8988T (cell line): ENCODE data around the gene AP3B1.
A peak's percentile ranks its signal among the peaks of the same experiment; 100 is the strongest.

Experiments used
- DNase-seq: peaks from one replicate; pipeline ENCODE4 v3.0.0; 2011

AP3B1 gene, protein sequence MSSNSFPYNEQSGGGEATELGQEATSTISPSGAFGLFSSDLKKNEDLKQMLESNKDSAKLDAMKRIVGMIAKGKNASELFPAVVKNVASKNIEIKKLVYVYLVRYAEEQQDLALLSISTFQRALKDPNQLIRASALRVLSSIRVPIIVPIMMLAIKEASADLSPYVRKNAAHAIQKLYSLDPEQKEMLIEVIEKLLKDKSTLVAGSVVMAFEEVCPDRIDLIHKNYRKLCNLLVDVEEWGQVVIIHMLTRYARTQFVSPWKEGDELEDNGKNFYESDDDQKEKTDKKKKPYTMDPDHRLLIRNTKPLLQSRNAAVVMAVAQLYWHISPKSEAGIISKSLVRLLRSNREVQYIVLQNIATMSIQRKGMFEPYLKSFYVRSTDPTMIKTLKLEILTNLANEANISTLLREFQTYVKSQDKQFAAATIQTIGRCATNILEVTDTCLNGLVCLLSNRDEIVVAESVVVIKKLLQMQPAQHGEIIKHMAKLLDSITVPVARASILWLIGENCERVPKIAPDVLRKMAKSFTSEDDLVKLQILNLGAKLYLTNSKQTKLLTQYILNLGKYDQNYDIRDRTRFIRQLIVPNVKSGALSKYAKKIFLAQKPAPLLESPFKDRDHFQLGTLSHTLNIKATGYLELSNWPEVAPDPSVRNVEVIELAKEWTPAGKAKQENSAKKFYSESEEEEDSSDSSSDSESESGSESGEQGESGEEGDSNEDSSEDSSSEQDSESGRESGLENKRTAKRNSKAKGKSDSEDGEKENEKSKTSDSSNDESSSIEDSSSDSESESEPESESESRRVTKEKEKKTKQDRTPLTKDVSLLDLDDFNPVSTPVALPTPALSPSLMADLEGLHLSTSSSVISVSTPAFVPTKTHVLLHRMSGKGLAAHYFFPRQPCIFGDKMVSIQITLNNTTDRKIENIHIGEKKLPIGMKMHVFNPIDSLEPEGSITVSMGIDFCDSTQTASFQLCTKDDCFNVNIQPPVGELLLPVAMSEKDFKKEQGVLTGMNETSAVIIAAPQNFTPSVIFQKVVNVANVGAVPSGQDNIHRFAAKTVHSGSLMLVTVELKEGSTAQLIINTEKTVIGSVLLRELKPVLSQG

DNA sequence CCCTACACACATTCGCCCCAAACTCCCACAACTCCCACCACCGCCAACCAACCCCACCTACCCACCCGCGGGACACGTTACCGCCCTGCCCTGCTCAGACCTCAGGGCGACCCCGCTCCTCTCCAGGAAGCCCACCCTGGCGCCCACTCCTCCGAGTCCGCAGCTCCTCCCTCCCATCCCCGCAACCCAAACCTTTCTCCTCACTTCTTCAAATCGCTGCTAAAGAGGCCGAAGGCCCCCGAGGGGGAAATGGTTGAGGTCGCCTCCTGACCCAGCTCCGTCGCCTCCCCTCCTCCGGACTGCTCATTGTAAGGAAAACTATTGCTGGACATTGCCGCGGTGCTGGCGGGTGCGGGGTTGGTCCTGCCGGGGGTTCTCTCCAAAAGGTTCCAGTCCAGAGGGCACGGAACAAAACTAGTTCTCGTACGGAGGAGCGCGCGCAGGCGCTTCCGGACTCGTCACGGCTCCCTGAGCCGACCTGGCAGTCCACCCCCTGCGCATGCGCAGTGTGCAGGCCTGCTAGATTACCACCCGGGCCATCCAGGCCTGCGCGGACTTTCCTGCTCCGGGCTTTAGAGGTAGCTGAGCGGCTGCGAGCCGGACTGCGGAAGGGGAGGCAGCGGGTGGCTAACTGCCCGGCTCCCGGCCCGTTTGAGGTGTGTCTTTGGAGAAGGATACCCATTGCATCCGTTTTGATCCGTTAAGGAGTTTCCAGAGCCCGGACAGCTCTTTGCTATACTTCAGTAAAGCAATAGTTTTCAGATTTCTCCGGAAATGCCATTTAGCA is at the start of gene AP3B1:
AP3B1 (minus strand) TSS at position 451 of the 787 bp plus-strand sequence; CDS start at position 332, 119 bp downstream.
- peak; percentile 82 for DNase-seq

DNA sequence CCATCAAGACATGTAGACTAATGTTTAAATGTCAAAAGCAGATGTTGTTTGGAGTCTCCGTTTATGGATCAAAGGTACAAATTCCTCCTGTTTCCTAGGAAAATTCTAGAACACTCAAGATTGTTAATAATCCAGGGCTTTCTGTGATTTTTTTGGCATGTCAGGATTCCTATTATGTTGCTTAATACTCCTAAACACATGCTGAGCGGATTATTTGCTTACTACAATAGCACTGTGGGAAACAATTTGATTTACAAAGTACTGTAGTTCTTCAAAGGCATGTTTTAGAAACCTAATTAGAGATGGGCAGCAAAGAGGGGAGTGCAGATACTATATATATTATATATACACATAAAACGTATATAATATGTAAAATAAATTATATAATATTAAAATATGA is 46.9 kb upstream of the AP3B1 start:
- DNase-seq: no peak

DNA sequence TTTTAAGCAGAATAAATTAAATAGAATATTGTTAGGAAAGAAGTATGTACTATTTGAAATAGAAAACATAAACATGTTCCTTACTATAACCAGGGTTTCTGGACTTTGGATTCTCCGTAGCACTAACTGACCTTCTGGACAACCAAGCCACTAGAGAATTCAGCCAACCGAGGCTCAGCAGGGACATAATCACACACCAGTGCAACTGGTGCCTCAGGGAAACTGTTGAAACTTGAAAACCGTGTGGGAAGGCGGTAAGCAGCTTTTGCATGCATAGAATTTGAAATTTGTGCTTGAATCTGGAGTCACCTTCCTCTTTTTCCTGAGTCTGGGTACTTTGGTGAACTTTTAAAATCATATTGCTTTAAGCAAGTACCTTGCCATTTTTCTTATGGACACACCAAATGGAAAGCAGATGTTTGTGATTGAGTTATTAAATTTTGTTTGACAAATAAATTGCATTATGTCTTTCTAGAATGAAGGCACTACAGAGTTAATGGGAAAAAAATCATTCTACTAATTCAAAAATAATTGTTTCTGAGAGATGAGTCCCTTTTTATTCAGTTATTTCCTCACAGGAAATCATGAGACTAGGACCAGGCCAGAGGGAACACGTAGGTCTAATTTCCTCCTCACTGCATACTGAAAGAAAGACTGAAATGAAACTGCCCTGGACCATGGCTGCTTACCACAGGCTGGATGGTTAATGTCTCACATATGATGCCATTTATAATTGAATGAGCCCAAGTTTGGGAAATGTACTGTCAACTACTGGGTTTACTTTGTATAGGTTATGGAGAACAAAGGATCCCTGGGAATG is 45.3 kb upstream of the AP3B1 start:
- no peak for DNase-seq

DNA sequence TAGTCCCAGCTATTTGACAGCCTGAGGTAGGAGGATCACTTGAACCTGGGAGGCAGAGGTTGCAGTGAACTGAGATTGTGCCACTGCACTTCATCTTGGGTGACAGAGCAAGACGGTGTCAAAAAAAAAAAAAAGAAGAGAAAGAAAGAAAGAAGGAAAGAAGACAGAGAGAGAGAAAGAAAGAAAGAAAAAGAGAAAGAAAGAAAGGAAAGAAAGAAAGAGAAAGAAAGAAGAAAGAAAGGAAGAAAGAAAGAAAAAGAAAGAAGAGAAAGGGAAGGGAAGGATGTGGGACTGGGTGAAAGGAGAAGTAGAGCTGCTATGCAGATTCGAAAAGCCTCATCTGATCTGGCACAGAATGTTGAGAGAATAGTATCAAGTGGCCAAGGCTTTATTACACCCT is 42.2 kb upstream of the AP3B1 start:
- no peak for DNase-seq

DNA sequence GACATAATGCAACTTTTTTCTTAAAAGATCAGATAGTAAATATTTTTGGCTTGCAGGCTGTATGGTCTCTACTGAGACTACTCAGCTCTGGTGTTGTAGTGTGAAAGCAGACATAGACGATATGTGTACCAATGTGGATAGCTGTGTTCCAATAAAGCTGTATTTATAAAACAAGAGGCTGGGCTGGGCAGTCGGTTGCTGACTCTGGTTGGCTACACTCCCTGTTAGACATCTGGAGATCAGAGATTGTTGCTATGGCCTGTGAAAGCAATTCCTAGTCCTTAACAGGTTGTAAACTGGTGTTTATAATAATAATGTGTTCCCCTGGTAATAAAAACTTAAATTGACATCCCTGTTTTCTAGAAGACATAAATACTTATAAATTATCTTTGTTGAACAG is 41.5 kb upstream of the AP3B1 start:
- no peak for DNase-seq

DNA sequence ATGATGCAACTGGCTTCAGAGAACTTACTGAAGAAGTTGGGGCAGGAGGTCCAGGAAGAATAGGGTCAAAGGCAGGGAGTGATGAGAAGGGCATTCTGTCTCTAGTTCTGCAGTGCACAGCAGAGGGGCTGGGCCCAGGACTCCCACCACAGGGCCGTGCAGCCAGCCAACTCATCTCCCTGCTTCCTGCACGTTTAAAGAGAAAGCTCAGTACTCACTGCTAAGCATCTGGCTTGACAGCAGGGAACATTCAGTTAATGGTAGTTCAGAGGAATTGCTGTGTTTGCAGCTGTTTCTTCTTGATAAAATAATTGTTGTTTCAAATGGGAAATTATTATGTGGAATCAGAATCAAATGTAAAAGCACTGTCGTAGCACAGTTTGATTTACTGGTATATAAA is 40.3 kb upstream of the AP3B1 start:
- DNase-seq: no peak

DNA sequence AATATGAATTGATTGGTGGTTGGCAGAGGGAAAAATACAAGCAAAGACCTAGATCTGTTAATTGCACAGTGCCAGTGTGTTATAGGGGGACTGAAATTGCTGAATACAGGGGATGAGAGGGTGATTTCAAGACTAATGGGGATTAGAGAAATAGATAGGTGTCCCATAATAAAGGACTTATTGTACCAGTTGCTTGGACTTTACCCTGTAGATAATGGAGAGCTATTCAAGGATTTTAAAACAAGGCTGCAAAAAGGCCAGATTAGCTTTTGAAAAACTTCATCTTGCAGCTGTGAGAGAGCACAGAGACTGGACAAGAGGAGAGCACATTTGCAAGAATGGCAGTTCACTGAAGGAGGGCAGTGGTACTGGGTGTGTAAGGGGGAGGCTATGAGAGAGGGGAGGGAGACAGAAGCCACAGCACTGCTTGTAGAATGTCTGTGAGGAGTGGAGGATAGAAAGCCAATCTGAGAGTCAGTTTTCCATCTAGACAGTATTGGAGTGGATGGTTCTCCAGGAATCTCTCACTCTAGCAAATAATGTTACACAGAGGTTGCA is 37.1 kb upstream of the AP3B1 start:
- no peak for DNase-seq

DNA sequence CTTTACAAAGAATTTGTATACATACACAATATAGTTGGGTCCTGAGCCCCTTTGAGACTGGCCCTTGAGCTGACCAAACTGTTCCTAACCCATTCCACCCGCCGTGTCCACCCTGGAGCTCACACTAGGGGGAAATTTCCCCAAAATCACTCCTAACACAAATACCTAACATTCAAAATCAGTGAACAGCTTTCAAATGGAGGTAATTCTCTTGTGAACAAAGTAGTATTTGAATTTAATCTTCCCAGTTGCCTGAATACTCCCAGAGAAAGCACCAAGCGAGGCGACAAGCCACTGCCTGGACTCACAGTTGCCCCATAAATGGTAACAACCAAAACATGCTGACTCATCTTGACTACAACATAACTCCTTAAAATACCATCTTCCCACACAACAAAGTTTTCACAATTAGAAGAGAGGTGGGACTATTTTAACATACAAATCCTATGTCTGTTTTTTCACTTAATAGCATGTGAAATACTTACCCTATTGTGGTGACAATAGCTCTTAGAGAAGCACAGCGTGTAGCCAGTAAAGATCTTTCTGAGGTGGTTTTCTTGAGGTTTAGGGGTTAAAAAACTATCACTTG is 34.2 kb upstream of the AP3B1 start:
- DNase-seq: no peak

DNA sequence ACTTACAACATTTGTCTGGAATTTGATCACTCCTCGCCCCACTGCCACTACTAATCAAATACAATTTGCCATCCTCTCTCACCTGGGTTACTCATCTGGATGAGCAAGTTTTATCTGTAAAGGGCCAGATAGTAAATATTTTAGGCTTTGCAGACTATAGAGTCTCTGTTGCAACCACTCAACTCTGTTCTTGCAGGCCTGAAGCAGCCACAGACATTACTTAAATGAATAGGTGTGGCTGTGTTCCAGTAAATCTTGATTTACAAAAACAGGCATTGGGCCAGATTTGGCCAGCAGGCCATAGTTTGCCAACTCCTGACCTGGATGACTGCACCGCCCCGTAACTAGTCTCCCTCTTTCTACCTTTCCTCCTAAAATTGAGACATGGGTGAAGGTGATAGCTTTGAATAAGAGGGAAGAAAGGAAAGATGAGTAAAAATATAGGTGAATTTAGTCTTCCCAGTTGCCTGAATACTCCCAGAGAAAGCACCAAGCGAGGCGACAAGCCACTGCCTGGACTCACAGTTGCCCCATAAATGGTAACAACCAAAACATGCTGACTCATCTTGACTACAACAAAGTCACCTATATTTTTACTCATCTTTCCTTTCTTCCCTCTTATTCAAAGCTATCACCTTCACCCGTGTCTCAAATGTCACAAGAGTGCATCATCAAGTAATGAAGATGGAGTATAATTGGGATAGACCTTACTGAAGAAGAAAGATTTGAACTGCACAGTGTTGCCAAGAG is 33.4 kb upstream of the AP3B1 start:
- no peak for DNase-seq

DNA sequence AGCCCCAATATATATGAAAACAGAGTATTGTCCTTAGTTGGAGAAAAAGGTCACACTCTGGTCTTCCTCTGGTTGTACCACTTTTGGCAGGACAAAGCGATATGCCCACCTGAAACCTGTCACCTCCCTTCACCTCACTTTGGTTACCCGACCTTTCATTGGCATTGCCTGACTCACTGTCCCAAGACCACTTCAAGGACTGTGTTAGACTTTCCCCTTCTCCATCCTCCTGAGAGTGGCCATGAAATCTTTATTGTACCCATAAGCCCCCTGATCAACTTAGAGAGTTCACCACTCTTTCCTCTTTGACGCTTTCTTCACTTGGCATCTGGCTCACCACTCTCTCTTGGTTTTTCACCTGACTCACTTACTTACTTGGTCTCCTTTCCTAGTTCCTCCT is 32.4 kb upstream of the AP3B1 start:
- no peak for DNase-seq

DNA sequence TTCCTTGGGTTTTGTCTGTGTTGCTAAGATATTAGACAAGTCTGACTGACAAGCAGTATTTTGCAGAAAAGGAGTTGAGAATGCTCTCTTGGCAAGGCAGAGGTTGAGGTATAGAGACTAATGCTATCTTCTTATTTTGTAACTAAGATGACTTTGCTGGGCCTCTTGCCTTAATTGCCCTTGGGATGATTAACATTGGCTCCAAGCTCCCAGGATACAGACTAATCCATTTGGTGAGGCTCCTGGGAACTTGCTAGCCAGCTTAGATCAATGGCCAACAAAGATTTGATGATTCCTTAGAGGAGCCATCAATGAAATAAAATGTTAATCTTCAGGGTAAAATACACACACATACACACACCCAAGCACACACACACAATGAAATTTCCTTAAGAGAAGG is 28.7 kb upstream of the AP3B1 start:
- no peak for DNase-seq

DNA sequence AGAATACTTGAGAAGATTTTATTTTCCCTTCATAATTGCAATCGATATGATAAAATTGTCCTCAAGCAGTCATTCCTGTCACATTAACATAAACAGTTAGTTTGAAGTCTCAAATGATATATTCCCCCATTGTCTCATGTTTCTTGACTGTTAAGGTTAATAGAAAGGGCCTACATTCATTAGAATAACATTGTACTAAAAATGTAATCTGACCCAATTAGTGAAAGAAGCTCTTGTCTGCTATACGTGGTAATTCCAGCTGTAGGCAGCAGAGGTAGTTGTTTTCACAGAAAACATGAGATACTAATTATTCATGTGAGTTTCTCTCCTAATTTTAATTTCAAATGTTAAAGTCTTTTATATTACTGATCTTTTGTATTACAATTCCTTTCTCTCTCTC is 25.9 kb upstream of the AP3B1 start:
- no peak for DNase-seq

DNA sequence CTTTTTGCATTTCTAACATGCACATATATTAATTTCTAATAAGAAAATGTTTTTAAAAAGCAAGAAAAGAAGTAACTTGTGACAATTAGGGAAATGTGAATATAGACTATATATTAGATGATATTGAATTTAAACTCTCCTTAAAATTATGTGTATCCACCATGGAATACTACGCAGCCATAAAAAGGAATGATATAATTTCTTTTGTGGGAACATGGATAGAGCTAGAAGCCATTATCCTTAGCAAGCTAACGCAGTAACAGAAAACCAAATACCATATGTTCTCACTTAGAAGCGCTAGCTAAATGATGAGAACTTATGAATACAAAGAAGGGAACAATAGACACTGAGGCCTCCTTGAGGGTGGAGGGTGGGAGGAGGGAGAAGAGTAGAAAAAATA is 23.8 kb upstream of the AP3B1 start:
- no peak for DNase-seq

DNA sequence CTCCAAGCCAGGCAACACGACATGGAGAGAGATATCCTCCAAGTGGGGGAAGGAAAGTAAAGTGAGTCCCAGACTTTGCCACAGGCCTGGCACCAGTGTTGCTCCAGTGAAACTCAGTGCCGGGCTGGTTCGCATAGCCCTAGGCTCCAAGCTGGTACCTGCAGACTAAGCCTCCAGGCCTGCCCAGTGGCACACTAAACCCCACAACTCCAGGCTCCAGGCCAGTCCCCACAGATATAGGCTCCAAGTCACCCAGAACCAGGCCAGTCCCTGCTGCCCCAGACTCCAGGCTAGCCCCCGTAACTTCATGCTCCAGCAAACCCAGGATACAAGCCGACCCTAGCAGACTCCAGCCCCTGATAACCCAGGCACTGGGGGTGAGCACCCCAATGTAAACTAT is 23.0 kb upstream of the AP3B1 start:
- DNase-seq: no peak

DNA sequence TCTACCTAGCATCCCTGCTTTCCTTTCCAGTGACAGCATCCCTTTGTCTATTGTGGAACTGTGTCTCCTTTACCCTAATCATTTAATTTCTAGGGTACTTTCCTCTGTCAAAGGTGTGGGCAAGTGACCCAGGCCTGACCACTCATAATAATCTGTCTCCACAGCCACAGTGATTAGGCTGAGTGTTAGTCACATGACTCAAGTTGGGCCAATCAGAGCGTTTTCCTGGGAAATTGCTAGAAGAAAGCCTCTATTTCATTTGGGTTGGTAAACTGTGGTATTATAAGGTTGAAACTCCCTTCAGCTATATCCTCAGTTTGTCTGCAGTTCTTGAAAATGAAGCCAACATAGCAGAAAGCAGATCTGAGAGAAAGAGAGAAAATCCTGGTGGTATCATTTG is 14.2 kb upstream of the AP3B1 start:
- DNase-seq: no peak

DNA sequence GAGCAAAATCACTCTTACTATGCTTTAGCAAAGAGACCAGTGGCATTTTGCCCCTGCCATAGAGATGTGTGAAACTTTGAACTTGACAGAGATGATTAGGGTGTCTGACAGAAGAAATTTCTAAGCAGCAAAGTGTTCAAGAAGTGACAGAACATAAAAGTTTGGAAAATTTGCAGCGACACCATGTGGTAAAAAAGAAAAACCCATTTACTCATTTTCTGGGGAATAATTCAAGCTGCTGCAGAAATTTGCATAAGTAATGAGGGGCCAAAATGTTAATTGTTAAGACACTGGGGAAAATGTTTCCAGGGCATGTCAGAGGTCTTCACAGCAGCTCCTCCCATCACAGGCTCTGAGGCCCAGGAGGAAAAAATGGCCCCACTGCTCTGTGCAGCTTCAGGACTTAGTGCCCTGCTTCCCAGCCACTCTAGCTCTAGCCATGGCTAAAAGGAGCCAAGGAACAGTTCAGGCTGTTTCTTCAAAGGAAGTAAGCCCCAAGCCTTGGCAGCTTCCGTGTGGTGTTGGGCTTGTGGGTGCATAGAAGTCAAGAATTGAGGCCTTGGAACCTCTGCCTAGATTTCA is 6.1 kb upstream of the AP3B1 start:
- DNase-seq: no peak

DNA sequence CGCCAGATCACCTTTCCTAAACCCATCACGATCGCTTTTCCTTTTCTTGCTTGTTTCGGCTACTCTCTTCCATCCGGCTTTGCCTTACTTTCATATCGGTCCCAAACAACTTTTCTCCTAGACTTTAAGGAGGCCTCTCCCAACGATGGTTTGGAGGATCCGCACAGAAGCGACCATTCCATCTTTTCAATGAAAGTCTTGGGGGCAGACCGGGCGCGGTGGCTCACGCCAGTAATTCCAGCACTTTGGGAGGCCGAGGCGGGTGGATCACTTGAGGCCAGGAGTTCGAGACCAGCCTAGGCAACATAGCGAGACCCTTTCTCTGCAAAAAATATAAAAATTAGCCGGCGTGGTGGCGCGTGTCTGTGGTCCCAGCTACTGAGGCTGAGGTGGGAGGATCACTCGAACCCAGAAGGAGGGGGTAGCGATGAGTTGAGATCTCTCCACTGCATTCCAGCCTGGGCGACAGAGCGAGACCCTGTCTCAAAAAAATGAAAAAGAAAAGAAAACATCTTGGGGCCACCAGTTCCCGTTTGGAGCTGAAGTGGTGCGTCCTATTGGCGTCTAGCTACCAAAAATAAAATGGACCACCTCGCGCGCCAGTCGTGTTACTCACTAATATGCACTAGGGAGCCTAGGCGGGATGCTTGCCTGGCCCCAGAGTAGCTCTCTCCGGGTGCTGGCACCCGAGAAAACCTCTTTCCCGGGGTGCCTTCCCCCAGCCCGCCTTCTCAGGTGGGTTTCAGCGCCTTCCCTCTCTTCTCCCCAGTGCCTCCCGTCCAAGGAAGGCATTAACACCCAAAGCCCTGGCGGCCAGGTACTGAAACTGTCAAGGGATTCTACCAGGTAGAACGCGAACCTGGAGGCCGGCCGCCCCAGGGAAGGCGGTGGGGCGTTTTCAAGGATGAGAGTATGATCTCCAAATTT is 800 bp upstream of the AP3B1 start:
- no peak for DNase-seq

DNA sequence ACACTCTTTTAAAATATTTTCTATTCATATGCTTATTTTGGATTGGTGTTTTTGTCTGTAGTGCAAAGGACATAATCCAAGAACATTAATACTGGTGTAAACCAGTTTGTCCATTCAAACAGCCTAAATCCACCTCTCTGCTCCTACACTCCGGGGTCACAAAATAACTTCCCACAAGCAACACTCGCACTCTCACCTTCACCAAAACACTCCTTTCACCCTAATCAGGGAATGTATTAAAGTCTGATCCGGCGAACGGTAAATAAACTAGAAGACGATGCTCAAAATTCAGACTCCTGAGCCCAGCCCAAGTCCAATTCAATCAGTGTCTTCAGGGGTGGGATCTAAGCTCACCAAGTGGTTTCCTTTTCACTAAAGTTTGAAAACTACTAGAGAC is 649 bp downstream of the AP3B1 start:
- no peak for DNase-seq

DNA sequence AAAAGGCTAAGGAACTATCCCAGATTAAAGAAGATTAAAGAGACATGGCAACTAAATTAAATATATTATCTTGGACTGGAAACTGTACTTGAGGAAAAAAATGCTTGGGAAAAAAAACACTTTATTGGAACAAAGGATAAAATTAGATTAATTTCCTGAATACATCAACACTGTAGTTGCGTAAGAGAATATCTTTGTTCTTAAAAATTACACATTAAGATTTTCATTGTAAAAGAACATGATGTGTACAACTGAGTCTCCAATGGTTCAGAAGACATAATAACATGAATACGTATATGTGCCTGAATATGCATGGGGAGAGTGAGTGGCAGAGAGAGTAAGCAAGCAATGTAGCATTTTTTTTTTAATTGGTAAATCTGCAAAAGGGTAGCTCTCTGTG is 2.8 kb downstream of the AP3B1 start:
- DNase-seq: no peak
